ENCODE results near the gene CHN1. TPM values are rescaled to one million over a fixed set of nuclear protein-coding genes. Genes with fewer than 3 reads are reported as not detected.

The CHN1 gene
- total RNA-seq, 4 donors from 2014 or later, result 0.30 to 5.8 (median 3.6) TPM

GRCh38 chr2:174877751-174878150 is 127.4 kb downstream of the CHN1 start:
- Histone ChIP-seq H3K27ac (no peak overlapping the region), H3K4me3 (no peak overlapping the region), H3K4me1 (peaks cover 0 to 9% (median 0%) of the 10 kb centered on the region in 3 donors), H3K9me3 (no peaks in the 10 kb centered on the region), H3K27me3 (no peaks in the 10 kb centered on the region), H3K36me3 (no peaks in the 10 kb centered on the region)
- intact Hi-C loops (cut with DNase I), result no loop called here
- 89 to 92% methylated on average over 5 of the region's 5 CpGs for WGBS, 2 donors
- TF ChIP-seq POLR2A (IDR thresholded peaks at IDR 0.05) (no peak), CTCF (IDR thresholded peaks at IDR 0.05) (no peak)
- no peak for DNase-seq

- H3K4me1 ChIP-seq, result peaks cover 0 to 9% (median 0%) of the 10 kb centered on the region in 3 donors
Measured at GRCh38 chr2:174877301-174877700, 127.9 kb downstream of the CHN1 start.

GRCh38 chr2:174874085-174874484 is 131.1 kb downstream of the CHN1 start:
- H3K36me3 ChIP-seq, result no peaks in the 10 kb centered on the region
- no peak overlapping the region for H3K27ac ChIP-seq
- intact Hi-C loops (cut with DNase I), result no loop called here
- H3K9me3 ChIP-seq, result no peaks in the 10 kb centered on the region
- H3K4me1 ChIP-seq, result peaks cover 0 to 9% (median 0%) of the 10 kb centered on the region in 3 donors
- 0 to 47% methylated on average over 1 of the region's 1 CpG for WGBS, 2 donors
- no peak for DNase-seq
- TF ChIP-seq CTCF (IDR thresholded peaks at IDR 0.05) (no peak), POLR2A (IDR thresholded peaks at IDR 0.05) (no peak)
- no peak overlapping the region for H3K4me3 ChIP-seq
- no peaks in the 10 kb centered on the region for H3K27me3 ChIP-seq

More at GRCh38 chr2:174877301-174877700, 127.9 kb downstream of the CHN1 start:
- no peak overlapping the region for H3K27ac ChIP-seq
- no peak for TF ChIP-seq POLR2A (IDR thresholded peaks at IDR 0.05)
- no peak for TF ChIP-seq CTCF (IDR thresholded peaks at IDR 0.05)
- H3K36me3 ChIP-seq, result no peaks in the 10 kb centered on the region
- intact Hi-C loops (cut with DNase I), result no loop called here
- WGBS, 2 donors, result 89 to 100% methylated on average over 1 of the region's 1 CpG
- H3K4me3 ChIP-seq, result no peak overlapping the region
- H3K27me3 ChIP-seq, result no peaks in the 10 kb centered on the region
- H3K9me3 ChIP-seq, result no peaks in the 10 kb centered on the region
- no peak for DNase-seq

- DNase-seq, result no peak
- Histone ChIP-seq H3K4me1 (peaks cover 0 to 3% (median 0%) of the 10 kb centered on the region in 3 donors), H3K9me3 (no peaks in the 10 kb centered on the region), H3K4me3 (no peak overlapping the region), H3K27ac (no peak overlapping the region), H3K36me3 (no peaks in the 10 kb centered on the region), H3K27me3 (no peaks in the 10 kb centered on the region)
- TF ChIP-seq CTCF (IDR thresholded peaks at IDR 0.05), result no peak
- TF ChIP-seq POLR2A (IDR thresholded peaks at IDR 0.05), result no peak
- intact Hi-C loops (cut with DNase I), result no loop called here
Measured at GRCh38 chr2:174873471-174873870, 131.7 kb downstream of the CHN1 start.

GRCh38 chr2:174870787-174871186 is 134.4 kb downstream of the CHN1 start:
- TF ChIP-seq POLR2A (IDR thresholded peaks at IDR 0.05), result no peak
- TF ChIP-seq CTCF (IDR thresholded peaks at IDR 0.05), result no peak
- Histone ChIP-seq H3K27me3 (no peaks in the 10 kb centered on the region), H3K27ac (no peak overlapping the region), H3K36me3 (no peaks in the 10 kb centered on the region), H3K4me1 (no peaks in the 10 kb centered on the region), H3K9me3 (no peaks in the 10 kb centered on the region), H3K4me3 (no peak overlapping the region)
- intact Hi-C loops (cut with DNase I), result no loop called here
- WGBS, 2 donors, result 48 to 58% methylated on average over 1 of the region's 1 CpG
- no peak for DNase-seq

All from esophagus squamous epithelium (tissue), 5 donors.